ENCODE data around the gene NGDN.
"Not testable (repeated sequence)": the region's sequence is repeated elsewhere in the genome, so short reads cannot be mapped to it uniquely, and the experiment has no call there.

NGDN gene

DNA sequence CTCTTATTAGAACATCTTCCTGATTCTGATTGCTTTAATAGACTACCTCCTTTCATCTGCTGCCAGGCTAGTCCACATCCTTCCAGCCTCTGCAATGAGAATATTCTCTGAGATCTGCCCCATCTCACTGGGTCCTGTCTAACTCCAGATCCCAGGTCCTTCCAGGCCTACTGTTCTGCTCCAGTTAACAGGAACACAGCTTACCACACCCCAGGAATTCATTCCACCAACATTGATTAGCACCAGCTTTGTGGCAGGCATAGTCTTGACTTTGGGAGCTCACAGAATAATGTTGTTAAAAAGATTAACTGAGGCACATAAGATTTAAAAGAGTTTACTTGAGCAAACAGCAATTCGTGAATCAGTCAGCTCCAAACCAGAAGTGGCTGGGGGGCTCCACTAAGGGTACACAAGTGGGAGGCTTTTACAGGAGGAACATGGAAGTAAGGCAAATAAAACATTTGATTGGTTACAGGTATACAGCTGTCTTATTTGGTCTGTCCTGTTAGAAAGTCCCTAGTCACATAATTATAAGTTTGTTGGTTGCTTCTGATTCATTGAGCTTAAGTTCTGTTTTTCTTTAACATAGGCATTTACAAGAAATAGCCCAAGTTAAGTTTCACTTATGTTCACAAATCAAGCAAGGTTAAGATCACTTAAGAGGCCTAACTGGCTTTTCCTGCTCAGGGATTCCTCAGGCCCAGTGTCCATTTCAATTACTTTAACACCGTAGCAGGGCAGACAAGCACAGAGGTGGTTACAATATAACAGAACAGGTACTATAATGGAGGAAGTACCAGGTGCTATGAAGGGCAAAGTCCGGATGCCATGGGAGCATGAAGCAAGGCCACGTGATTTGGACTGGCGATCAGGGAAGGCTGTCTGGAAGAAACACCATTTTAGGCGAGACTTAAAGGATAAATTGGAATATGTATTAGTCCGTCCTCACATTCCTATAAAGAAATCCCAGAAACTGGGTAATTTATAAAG lies 21.8 kb upstream of the NGDN start:
- H3K4me3 ChIP-seq (replicated peaks in 1 of 2; ENCODE audit: low read depth in 2 of 2, low read length in 2 of 2): no peak overlapping the region
- DNase-seq (ENCODE audit: low read depth in 2 of 2): no peak
- TF ChIP-seq, protein P1, sequence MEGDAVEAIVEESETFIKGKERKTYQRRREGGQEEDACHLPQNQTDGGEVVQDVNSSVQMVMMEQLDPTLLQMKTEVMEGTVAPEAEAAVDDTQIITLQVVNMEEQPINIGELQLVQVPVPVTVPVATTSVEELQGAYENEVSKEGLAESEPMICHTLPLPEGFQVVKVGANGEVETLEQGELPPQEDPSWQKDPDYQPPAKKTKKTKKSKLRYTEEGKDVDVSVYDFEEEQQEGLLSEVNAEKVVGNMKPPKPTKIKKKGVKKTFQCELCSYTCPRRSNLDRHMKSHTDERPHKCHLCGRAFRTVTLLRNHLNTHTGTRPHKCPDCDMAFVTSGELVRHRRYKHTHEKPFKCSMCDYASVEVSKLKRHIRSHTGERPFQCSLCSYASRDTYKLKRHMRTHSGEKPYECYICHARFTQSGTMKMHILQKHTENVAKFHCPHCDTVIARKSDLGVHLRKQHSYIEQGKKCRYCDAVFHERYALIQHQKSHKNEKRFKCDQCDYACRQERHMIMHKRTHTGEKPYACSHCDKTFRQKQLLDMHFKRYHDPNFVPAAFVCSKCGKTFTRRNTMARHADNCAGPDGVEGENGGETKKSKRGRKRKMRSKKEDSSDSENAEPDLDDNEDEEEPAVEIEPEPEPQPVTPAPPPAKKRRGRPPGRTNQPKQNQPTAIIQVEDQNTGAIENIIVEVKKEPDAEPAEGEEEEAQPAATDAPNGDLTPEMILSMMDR (IDR thresholded peaks at IDR 0.05; ENCODE audit: low read depth, low read length): no peak

DNA sequence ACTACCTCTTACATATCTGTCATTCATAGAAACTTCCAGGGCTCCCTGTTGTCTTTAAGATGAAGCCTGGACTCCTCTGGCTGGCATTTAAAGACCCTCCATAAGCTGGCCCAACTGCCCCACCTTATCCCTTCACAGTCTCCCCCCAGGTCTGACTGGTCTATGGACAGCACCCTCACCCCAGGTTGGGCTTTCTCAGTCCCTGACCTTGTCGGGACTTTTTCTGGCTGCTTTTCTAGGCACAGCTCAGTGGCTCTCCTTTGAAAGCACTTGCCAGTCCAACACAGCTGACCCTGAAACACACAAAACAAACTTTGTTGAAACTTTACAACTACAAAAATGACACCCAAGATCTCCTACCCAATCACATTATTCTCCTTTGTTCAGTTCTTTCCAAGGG lies 20.2 kb upstream of the NGDN start:
- no peak for DNase-seq (ENCODE audit: low read depth in 2 of 2)
- no peak overlapping the region for H3K4me3 ChIP-seq (replicated peaks in 1 of 2; ENCODE audit: low read depth in 2 of 2, low read length in 2 of 2)
- TF ChIP-seq, protein P1 (IDR thresholded peaks at IDR 0.05; ENCODE audit: low read depth, low read length): no peak

DNA sequence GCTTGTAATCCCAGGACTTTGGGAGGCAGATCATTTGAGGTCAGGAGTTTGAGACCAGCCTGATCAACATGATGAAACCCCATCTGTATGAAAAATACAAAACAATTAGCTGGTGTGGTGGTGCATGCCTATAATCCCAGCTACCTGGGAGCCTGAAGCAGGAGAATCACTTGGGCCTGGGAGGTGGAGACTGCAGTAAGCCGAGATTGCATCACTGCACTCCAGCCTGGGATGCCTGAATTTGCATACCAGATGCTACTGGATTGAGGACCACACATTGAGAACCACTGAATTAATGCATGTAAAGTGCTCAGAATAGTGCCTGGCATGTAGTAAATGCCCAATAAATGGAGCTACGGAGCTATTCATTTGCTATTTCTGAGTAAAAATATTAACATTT lies 19.1 kb upstream of the NGDN start:
- DNase-seq (ENCODE audit: low read depth in 2 of 2): no peak
- TF ChIP-seq, protein P1 (IDR thresholded peaks at IDR 0.05; ENCODE audit: low read depth, low read length): no peak
- no peak overlapping the region for H3K4me3 ChIP-seq (replicated peaks in 1 of 2; ENCODE audit: low read depth in 2 of 2, low read length in 2 of 2)

DNA sequence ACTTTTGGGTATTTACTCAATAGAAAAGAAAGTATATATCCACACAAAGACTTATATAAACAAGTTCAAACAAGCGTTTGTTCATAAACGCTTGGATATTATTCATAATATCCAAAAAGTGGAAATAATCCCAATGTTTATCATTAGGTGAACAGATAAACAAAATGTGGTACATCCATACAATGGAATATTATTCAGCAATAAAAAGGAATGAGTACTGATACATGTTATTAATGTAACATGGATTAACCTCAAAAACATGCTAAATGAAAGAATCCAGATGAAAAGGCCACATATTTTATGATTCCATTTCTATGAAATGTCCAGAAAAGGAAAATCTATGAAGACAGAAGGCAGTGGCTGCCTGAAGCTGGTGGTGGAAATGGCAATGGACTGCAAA lies 17.3 kb upstream of the NGDN start:
- no peak overlapping the region for H3K4me3 ChIP-seq (replicated peaks in 1 of 2; ENCODE audit: low read depth in 2 of 2, low read length in 2 of 2)
- TF ChIP-seq, protein P1 (IDR thresholded peaks at IDR 0.05; ENCODE audit: low read depth, low read length): no peak

DNA sequence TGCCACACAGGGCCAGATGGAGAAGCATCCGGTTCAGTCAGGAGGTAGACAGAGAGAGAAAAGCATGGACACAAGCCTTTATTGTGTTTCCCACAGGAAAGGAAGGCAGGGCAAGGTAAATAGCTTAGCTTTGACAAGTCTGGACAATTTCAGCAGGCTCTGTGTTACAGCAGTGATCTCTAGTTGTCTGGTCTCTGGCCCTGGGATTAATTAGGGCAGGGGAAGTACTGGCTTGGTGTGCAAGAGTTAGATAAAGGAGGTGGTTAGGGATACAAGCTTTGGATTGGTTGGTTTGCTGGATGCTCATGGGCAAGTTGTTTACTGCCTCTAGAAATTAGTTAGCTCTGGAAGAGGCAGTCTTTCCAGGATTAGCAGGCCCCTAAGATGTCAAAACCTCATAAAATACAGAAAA lies 15.1 kb upstream of the NGDN start:
- TF ChIP-seq, protein P1 (IDR thresholded peaks at IDR 0.05; ENCODE audit: low read depth, low read length): no peak
- H3K4me3 ChIP-seq (replicated peaks in 1 of 2; ENCODE audit: low read depth in 2 of 2, low read length in 2 of 2): no peak overlapping the region
- no peak for DNase-seq (ENCODE audit: low read depth in 2 of 2)

More for the DNA sequence above, 17.3 kb upstream of the NGDN start:
- no peak for DNase-seq (ENCODE audit: low read depth in 2 of 2)

DNA sequence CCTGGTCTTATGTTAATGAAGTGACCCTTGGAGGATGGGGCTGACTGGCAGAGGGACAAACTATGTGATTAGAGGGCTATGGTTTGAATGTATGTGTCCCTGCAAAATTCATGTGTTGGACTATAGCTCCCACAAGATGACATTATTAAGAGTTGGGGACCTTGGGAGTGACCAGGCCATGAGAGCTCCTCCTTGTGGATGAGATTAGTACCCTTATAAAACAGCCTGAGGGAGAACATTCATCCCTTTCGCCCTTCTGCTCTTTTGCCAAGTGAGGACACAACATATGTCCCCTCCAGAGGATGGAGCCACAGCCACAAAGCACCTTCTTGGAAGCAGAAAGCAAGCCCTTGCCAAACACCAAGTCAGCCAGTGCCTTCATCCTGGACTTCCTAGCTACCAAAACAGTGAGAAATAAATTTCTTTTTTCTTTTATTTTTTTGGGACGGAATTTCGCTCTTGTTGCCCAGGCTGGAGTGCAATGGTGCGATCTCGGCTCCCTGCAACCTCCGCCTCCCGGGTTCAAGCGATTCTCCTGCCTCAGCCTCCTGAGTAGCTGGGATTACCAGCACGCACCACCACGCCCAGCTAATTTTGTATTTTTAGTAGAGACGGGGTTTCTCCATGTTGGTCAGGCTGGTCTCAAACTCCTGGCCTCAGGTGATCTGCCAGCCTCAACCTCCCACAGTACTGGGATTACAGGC lies 12.5 kb upstream of the NGDN start:
- not testable (repeated sequence) for H3K4me3 ChIP-seq (replicated peaks in 1 of 2; ENCODE audit: low read depth in 2 of 2, low read length in 2 of 2)
- DNase-seq (ENCODE audit: low read depth in 2 of 2): peak; percentile 7 to 17
- TF ChIP-seq, protein P1 (IDR thresholded peaks at IDR 0.05; ENCODE audit: low read depth, low read length): peak; percentile 16

Measured in cardiac fibroblast (primary cell).